ENCODE data around the gene GSDMA.

Gene GSDMA

DNA sequence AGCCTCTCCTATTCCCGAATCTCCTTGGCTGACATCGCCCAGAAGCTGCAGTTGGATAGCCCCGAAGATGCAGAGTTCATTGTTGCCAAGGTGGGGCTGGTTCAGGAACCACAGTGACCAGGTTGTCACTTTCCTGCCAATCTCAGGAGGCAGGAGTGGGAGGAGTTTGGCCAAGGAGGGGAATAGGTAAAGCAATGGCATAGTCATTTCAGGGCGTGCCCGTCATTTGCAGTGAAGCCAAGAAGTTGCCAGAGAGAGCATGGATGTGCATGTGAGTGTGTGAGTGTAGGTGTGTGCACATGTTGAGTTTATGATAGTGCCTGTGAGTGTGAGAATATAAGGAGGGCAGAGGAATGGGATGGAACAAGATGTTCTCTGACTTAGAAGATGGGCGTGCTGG lies 32.6 kb downstream of the GSDMA start:
- no peaks in the 10 kb centered on the region for H3K9me3 ChIP-seq (ENCODE audit: control insufficient read depth, insufficient read depth, low read depth, low read length)
- no peaks in the 10 kb centered on the region for H3K4me1 ChIP-seq (ENCODE audit: control insufficient read depth, insufficient read depth, low read length)
- H3K27ac ChIP-seq (ENCODE audit: extremely low read depth, low read depth, low read length), result no peak overlapping the region
- H3K4me3 ChIP-seq (ENCODE audit: low read depth, low read length), result no peak overlapping the region
- peaks cover 57 to 81% of the 10 kb centered on the region in 2 experiments for H3K36me3 ChIP-seq (ENCODE audit: control insufficient read depth in 2 of 2, insufficient read depth in 1 of 2, low read length in 2 of 2)
- POLR2A ChIA-PET, result interaction anchor here (0.6 to 2.6 kb wide), 2 partner anchors 11 to 15 kb away, joined by 3 to 11 read pairs; partner anchors contain the start of gene PSMD3
- CTCF ChIA-PET, result interaction anchor here (0.7 to 1.1 kb wide), 2 partner anchors 19 to 32 kb away, joined by 3 read pairs; no protein-coding TSS in a partner anchor
- TF ChIP-seq ZNF10 (tag by site-specific recombination; IDR thresholded peaks at IDR 0.05) (no peak), ZNF211 (tag by site-specific recombination; IDR thresholded peaks at IDR 0.05; ENCODE audit: low read depth) (no peak), ZNF350 (tag by site-specific recombination; IDR thresholded peaks at IDR 0.05) (no peak), ZNF600 (tag by site-specific recombination; IDR thresholded peaks at IDR 0.05) (no peak), ZBTB17 (tag by site-specific recombination; IDR thresholded peaks at IDR 0.05) (no peak), ZNF571 (tag by site-specific recombination; IDR thresholded peaks at IDR 0.05) (no peak), KLF9 (tag by site-specific recombination; IDR thresholded peaks at IDR 0.05; ENCODE audit: low read depth) (no peak), ZNF146 (tag by site-specific recombination; IDR thresholded peaks at IDR 0.05) (no peak), ZNF843 (tag by site-specific recombination; IDR thresholded peaks at IDR 0.05) (no peak), ZNF785 (tag by site-specific recombination; IDR thresholded peaks at IDR 0.05) (no peak), YY2 (tag by site-specific recombination; IDR thresholded peaks at IDR 0.05) (no peak), ZNF311 (tag by site-specific recombination; IDR thresholded peaks at IDR 0.05; ENCODE audit: borderline replicate concordance) (no peak), BCL11A (tag by site-specific recombination; IDR thresholded peaks at IDR 0.05; ENCODE audit: low read depth) (no peak)
- TF ChIP-seq, protein P1, sequence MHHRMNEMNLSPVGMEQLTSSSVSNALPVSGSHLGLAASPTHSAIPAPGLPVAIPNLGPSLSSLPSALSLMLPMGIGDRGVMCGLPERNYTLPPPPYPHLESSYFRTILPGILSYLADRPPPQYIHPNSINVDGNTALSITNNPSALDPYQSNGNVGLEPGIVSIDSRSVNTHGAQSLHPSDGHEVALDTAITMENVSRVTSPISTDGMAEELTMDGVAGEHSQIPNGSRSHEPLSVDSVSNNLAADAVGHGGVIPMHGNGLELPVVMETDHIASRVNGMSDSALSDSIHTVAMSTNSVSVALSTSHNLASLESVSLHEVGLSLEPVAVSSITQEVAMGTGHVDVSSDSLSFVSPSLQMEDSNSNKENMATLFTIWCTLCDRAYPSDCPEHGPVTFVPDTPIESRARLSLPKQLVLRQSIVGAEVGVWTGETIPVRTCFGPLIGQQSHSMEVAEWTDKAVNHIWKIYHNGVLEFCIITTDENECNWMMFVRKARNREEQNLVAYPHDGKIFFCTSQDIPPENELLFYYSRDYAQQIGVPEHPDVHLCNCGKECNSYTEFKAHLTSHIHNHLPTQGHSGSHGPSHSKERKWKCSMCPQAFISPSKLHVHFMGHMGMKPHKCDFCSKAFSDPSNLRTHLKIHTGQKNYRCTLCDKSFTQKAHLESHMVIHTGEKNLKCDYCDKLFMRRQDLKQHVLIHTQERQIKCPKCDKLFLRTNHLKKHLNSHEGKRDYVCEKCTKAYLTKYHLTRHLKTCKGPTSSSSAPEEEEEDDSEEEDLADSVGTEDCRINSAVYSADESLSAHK (tag by site-specific recombination; IDR thresholded peaks at IDR 0.05), result no peak
- TF ChIP-seq, protein P2, sequence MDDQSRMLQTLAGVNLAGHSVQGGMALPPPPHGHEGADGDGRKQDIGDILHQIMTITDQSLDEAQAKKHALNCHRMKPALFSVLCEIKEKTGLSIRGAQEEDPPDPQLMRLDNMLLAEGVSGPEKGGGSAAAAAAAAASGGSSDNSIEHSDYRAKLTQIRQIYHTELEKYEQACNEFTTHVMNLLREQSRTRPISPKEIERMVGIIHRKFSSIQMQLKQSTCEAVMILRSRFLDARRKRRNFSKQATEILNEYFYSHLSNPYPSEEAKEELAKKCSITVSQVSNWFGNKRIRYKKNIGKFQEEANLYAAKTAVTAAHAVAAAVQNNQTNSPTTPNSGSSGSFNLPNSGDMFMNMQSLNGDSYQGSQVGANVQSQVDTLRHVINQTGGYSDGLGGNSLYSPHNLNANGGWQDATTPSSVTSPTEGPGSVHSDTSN (CRISPR knock-in tag; IDR thresholded peaks at IDR 0.05), result no peak
- TF ChIP-seq, protein P3, sequence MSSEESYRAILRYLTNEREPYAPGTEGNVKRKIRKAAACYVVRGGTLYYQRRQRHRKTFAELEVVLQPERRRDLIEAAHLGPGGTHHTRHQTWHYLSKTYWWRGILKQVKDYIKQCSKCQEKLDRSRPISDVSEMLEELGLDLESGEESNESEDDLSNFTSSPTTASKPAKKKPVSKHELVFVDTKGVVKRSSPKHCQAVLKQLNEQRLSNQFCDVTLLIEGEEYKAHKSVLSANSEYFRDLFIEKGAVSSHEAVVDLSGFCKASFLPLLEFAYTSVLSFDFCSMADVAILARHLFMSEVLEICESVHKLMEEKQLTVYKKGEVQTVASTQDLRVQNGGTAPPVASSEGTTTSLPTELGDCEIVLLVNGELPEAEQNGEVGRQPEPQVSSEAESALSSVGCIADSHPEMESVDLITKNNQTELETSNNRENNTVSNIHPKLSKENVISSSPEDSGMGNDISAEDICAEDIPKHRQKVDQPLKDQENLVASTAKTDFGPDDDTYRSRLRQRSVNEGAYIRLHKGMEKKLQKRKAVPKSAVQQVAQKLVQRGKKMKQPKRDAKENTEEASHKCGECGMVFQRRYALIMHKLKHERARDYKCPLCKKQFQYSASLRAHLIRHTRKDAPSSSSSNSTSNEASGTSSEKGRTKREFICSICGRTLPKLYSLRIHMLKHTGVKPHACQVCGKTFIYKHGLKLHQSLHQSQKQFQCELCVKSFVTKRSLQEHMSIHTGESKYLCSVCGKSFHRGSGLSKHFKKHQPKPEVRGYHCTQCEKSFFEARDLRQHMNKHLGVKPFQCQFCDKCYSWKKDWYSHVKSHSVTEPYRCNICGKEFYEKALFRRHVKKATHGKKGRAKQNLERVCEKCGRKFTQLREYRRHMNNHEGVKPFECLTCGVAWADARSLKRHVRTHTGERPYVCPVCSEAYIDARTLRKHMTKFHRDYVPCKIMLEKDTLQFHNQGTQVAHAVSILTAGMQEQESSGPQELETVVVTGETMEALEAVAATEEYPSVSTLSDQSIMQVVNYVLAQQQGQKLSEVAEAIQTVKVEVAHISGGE (tag by site-specific recombination; conservative IDR thresholded peaks at IDR 0.05; ENCODE audit: low read depth), result no peak
- TF ChIP-seq, protein P4, sequence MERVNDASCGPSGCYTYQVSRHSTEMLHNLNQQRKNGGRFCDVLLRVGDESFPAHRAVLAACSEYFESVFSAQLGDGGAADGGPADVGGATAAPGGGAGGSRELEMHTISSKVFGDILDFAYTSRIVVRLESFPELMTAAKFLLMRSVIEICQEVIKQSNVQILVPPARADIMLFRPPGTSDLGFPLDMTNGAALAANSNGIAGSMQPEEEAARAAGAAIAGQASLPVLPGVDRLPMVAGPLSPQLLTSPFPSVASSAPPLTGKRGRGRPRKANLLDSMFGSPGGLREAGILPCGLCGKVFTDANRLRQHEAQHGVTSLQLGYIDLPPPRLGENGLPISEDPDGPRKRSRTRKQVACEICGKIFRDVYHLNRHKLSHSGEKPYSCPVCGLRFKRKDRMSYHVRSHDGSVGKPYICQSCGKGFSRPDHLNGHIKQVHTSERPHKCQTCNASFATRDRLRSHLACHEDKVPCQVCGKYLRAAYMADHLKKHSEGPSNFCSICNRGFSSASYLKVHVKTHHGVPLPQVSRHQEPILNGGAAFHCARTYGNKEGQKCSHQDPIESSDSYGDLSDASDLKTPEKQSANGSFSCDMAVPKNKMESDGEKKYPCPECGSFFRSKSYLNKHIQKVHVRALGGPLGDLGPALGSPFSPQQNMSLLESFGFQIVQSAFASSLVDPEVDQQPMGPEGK (tag by site-specific recombination; IDR thresholded peaks at IDR 0.05), result no peak
- TF ChIP-seq, protein P5, sequence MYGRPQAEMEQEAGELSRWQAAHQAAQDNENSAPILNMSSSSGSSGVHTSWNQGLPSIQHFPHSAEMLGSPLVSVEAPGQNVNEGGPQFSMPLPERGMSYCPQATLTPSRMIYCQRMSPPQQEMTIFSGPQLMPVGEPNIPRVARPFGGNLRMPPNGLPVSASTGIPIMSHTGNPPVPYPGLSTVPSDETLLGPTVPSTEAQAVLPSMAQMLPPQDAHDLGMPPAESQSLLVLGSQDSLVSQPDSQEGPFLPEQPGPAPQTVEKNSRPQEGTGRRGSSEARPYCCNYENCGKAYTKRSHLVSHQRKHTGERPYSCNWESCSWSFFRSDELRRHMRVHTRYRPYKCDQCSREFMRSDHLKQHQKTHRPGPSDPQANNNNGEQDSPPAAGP (tag by site-specific recombination; IDR thresholded peaks at IDR 0.05), result no peak
